OCI-LY1 (cell line): Measurements from ENCODE around the gene KLF3.

Source experiments
- H2AFZ ChIP-seq: fragments of 200-600 bp; sonication (generic), shearing (Covaris generic); 2 replicates; pipeline ENCODE4 v1.6.0; 2014; ENCODE audit warnings: antibody characterized with exemption, mild to moderate bottlenecking, low read length
- H3F3A ChIP-seq: fragments of 200-600 bp; sonication (generic), shearing (Covaris generic); 2 replicates; pipeline ENCODE4 v1.6.0; 2014; ENCODE audit warnings: mild to moderate bottlenecking, antibody characterized with exemption, low read length, moderate library complexity; ENCODE audit not compliant: insufficient read depth
- H3K27ac ChIP-seq: fragments of 200-600 bp; sonication (generic); 2 replicates; pipeline ENCODE4 v1.5.1; 2014; ENCODE audit warnings: low read length, mixed run types, mild to moderate bottlenecking, low read depth; ENCODE audit not compliant: poor library complexity, severe bottlenecking
- H3K27me3 ChIP-seq: fragments of 200-600 bp; sonication (generic); 2 replicates; pipeline ENCODE4 v1.6.0; 2014; ENCODE audit warnings: antibody characterized with exemption, mild to moderate bottlenecking, low read length, moderate library complexity; ENCODE audit not compliant: insufficient read depth
- H3K36me3 ChIP-seq: fragments of 200-600 bp; sonication (generic); 2 replicates; pipeline ENCODE4 v1.6.1; 2014; ENCODE audit warnings: mild to moderate bottlenecking, antibody characterized with exemption, low read length, moderate library complexity, mixed read lengths; ENCODE audit not compliant: insufficient read depth
- H3K4me1 ChIP-seq: fragments of 200-600 bp; sonication (generic); 2 replicates; pipeline ENCODE4 v1.5.1; 2014; ENCODE audit warnings: mild to moderate bottlenecking, low read length, moderate library complexity; ENCODE audit not compliant: insufficient read depth, severe bottlenecking
- H3K4me2 ChIP-seq: fragments of 200-600 bp; sonication (generic), shearing (Covaris generic); 2 replicates; pipeline ENCODE4 v1.6.1; 2014; ENCODE audit warnings: low read length
- H3K4me3 ChIP-seq: fragments of 200-600 bp; sonication (generic); 2 replicates; pipeline ENCODE4 v1.5.1; 2014; ENCODE audit warnings: low read length, low read depth, mild to moderate bottlenecking, mixed read lengths; ENCODE audit not compliant: poor library complexity, severe bottlenecking
- H3K79me2 ChIP-seq: fragments of 200-600 bp; shearing (Covaris generic); 2 replicates; pipeline ENCODE4 v1.6.1; 2016; ENCODE audit warnings: mixed run types, low read length, mixed read lengths; ENCODE audit not compliant: insufficient read depth
- H3K9ac ChIP-seq: fragments of 200-600 bp; sonication (generic), shearing (Covaris generic); 2 replicates; pipeline ENCODE4 v1.6.1; 2014; ENCODE audit warnings: mild to moderate bottlenecking, low read length, mixed read lengths
- H3K9me2 ChIP-seq: fragments of 200-600 bp; sonication (generic), shearing (Covaris generic); 2 replicates; pipeline ENCODE4 v1.6.1; 2014; ENCODE audit warnings: low read depth, mild to moderate bottlenecking, low read length, mixed read lengths
- H3K9me3 ChIP-seq: fragments of 200-600 bp; shearing (Covaris generic); 2 replicates; pipeline ENCODE4 v1.6.1; 2014; ENCODE audit warnings: low read length, mixed read lengths
- H4K20me1 ChIP-seq: fragments of 200-600 bp; sonication (generic), shearing (Covaris generic); 2 replicates; pipeline ENCODE4 v1.6.0; 2016; ENCODE audit warnings: mild to moderate bottlenecking, low read length; ENCODE audit not compliant: insufficient read depth
- EZH2 ChIP-seq: fragments of 200-600 bp; sonication (generic), shearing (Covaris generic); IDR thresholded peaks from 2 replicates; pipeline ENCODE4 v1.8.0; 2017; ENCODE audit warnings: borderline replicate concordance, mixed run types, mild to moderate bottlenecking, antibody characterized with exemption, low read length, moderate library complexity, mixed read lengths
- TF ChIP-seq, protein P1 (sequence below): fragments of 200-600 bp; sonication (generic), shearing (Covaris generic); IDR thresholded peaks from 2 replicates; pipeline ENCODE4 v1.5.1; 2017; ENCODE audit warnings: mild to moderate bottlenecking, antibody characterized with exemption, low read length, moderate library complexity, mixed read lengths

The KLF3 gene

DNA sequence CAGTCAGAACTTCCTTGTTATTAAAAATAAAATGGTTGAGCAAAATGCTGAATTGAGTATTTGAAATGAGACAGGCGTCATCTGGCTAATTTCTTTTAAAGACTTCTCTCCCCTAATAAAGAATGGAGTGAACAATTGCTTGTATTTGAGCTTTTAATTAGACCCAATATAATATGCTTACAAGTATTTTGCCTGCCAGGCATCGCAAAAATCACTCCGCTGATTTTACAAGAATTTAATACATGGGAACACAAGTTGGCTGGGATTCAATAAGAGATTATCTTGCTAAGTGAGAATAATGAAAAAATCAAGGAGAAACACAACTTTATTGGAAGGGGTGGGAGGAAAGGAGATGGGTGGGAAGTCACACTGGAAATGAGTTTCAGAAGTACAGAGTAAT is 52.3 kb downstream of the KLF3 start:
- TF ChIP-seq, protein P1, sequence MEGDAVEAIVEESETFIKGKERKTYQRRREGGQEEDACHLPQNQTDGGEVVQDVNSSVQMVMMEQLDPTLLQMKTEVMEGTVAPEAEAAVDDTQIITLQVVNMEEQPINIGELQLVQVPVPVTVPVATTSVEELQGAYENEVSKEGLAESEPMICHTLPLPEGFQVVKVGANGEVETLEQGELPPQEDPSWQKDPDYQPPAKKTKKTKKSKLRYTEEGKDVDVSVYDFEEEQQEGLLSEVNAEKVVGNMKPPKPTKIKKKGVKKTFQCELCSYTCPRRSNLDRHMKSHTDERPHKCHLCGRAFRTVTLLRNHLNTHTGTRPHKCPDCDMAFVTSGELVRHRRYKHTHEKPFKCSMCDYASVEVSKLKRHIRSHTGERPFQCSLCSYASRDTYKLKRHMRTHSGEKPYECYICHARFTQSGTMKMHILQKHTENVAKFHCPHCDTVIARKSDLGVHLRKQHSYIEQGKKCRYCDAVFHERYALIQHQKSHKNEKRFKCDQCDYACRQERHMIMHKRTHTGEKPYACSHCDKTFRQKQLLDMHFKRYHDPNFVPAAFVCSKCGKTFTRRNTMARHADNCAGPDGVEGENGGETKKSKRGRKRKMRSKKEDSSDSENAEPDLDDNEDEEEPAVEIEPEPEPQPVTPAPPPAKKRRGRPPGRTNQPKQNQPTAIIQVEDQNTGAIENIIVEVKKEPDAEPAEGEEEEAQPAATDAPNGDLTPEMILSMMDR: no peak
- TF ChIP-seq EZH2: no peak
- H3K4me2 ChIP-seq: no peak overlapping the region
- no peaks in the 10 kb centered on the region for H3K36me3 ChIP-seq
- H3K9me2 ChIP-seq: no peaks in the 10 kb centered on the region
- H3K27ac ChIP-seq: no peak overlapping the region
- H4K20me1 ChIP-seq: no peaks in the 10 kb centered on the region
- no peak overlapping the region for H3K9ac ChIP-seq
- H3F3A ChIP-seq: no peaks in the 10 kb centered on the region
- no peaks in the 10 kb centered on the region; the same call in 1 of the 2 replicates for H3K9me3 ChIP-seq
- H3K4me3 ChIP-seq: no peak overlapping the region
- H3K79me2 ChIP-seq: no peaks in the 10 kb centered on the region
- H3K27me3 ChIP-seq: 0 out of 2 replicates have a peak, but pooled peaks cover 5% of the 10 kb centered on the region
- no peak overlapping the region for H2AFZ ChIP-seq
- H3K4me1 ChIP-seq: no peaks in the 10 kb centered on the region

DNA sequence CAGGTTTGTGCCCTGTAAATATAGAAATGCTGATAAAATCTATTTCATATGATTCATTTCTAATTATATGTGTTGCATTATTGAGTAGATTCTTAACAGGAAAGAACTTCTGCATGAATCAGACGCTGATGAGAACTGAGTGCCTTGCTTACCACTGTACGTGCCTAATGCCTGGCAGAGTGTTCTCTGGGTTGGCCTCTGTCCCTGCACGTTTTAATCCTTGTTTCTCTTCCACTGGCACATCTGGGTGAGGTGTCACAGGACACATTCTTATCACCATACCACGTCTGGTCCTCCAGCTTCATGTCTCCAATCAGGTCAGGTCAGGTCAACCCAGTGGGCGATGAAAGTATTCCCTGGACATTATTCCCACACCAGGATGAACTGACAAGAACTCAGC is 53.6 kb downstream of the KLF3 start:
- no peak overlapping the region for H3K9ac ChIP-seq
- H4K20me1 ChIP-seq: no peaks in the 10 kb centered on the region
- H3K79me2 ChIP-seq: no peaks in the 10 kb centered on the region
- 0 out of 2 replicates have a peak, but pooled peaks cover 5% of the 10 kb centered on the region for H3K27me3 ChIP-seq
- H3K4me1 ChIP-seq: no peaks in the 10 kb centered on the region
- TF ChIP-seq EZH2: no peak
- TF ChIP-seq, protein P1: no peak
- H3F3A ChIP-seq: no peaks in the 10 kb centered on the region
- no peak overlapping the region for H3K27ac ChIP-seq
- no peaks in the 10 kb centered on the region; the same call in 1 of the 2 replicates for H3K9me3 ChIP-seq
- no peaks in the 10 kb centered on the region for H3K9me2 ChIP-seq
- H3K4me3 ChIP-seq: no peak overlapping the region
- no peak overlapping the region for H3K4me2 ChIP-seq
- no peaks in the 10 kb centered on the region for H3K36me3 ChIP-seq
- no peak overlapping the region for H2AFZ ChIP-seq

DNA sequence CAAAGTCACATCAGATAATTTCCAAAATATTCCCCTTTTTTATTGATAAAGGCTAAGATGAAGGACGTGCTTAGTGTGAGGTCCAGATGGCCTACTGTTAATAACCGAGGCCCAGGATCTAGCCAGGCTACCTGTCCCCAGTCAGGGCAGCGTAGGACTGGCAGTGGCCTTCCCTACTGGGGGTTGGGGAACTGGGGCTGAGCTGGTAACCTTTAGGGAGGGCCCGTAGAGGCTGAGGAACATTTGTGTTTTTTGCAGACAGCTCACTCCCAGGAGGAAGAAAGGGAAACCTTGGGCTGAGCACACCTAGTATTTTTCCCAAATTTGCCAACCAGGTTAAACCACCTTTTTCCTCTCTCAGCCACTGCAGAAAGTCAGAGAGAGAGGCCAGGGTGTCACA is 59.1 kb downstream of the KLF3 start:
- Histone ChIP-seq H2AFZ (no peak overlapping the region), H3K9ac (no peak overlapping the region), H4K20me1 (no peaks in the 10 kb centered on the region), H3K4me3 (no peak overlapping the region), H3K9me3 (no peaks in the 10 kb centered on the region), H3K27me3 (peaks cover 5% of the 10 kb centered on the region; the same call in 1 of the 2 replicates), H3K27ac (no peak overlapping the region), H3K4me2 (no peak overlapping the region), H3F3A (no peaks in the 10 kb centered on the region), H3K36me3 (no peaks in the 10 kb centered on the region), H3K4me1 (no peaks in the 10 kb centered on the region), H3K9me2 (no peaks in the 10 kb centered on the region), H3K79me2 (no peaks in the 10 kb centered on the region)
- TF ChIP-seq, protein P1: no peak
- no peak for TF ChIP-seq EZH2
